ENCODE data around the gene THEM4. TPM values are rescaled to one million over a fixed set of nuclear protein-coding genes. Genes with fewer than 3 reads are reported as not detected.
A peak's percentile ranks its signal among the peaks of the same experiment; 100 is the strongest.
"Not testable (repeated sequence)": the region's sequence is repeated elsewhere in the genome, so short reads cannot be mapped to it uniquely, and the experiment has no call there.

The THEM4 gene
- total RNA-seq, 1 donor from 2014 or later = 9.0 TPM

DNA sequence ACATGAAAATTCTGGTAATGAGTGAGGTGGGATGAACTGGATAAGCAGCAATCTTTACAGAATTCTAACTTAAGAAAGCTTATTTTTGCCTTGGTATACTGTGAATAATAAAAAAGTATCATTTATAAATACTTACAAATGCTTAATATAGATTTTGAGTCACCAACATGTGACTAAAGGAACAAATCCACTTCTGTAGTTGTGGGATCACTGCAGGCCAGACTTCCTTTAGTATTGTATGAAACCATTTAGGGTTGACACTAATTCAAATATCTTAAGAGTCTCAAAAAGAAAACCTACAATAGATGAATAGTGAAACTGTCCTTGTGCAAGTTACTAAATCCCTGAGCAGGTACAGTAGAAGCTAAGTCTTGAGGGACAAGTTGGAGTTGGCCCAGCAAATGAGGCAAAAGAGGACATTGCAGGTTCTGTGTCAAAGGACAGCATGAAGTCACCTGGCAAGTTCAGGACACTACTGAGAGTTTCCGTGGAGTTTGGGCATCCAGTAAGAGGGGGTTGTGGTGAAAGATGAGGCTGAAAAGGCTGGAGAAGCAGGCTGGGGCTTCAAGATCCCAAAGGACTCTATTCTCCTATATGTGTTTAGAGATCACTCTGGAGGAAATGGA is 5.9 kb upstream of the THEM4 start:
- TF ChIP-seq, protein P1, sequence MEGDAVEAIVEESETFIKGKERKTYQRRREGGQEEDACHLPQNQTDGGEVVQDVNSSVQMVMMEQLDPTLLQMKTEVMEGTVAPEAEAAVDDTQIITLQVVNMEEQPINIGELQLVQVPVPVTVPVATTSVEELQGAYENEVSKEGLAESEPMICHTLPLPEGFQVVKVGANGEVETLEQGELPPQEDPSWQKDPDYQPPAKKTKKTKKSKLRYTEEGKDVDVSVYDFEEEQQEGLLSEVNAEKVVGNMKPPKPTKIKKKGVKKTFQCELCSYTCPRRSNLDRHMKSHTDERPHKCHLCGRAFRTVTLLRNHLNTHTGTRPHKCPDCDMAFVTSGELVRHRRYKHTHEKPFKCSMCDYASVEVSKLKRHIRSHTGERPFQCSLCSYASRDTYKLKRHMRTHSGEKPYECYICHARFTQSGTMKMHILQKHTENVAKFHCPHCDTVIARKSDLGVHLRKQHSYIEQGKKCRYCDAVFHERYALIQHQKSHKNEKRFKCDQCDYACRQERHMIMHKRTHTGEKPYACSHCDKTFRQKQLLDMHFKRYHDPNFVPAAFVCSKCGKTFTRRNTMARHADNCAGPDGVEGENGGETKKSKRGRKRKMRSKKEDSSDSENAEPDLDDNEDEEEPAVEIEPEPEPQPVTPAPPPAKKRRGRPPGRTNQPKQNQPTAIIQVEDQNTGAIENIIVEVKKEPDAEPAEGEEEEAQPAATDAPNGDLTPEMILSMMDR (IDR thresholded peaks at IDR 0.05; ENCODE audit: unreplicated experiment) = no peak
- no peaks in the 10 kb centered on the region for H3K27me3 Mint-ChIP-seq (ENCODE audit: unreplicated experiment)
- H3K27ac Mint-ChIP-seq (ENCODE audit: unreplicated experiment) = no peak overlapping the region
- peaks cover 5% of the 10 kb centered on the region for H3K4me1 Mint-ChIP-seq (ENCODE audit: unreplicated experiment)
- no peaks in the 10 kb centered on the region for H3K9me3 Mint-ChIP-seq (ENCODE audit: unreplicated experiment)
- DNase-seq (ENCODE audit: low spot score) = no peak
- H3K4me3 Mint-ChIP-seq (ENCODE audit: unreplicated experiment) = no peak overlapping the region
- H3K36me3 Mint-ChIP-seq (ENCODE audit: low read depth, unreplicated experiment) = no peaks in the 10 kb centered on the region

DNA sequence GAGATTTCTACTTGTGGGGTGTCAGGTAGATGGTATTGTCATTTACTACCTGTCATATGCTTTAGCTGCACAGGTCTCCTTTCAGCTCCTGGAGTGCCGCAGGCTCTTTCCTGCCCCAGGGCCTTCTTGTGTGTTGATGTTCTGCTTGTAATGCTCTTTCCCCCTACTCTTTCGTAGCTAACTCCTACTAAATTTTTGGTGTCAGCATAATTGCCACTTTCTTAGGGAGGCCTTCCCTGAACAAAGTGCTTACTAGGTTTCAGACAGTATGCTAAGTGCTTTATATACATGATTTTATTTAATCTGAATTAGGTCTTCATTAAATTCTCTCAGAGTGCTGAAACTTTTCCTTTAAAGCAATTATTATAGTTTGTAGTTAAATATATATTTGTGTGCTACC is 4.8 kb upstream of the THEM4 start:
- no peaks in the 10 kb centered on the region for H3K36me3 Mint-ChIP-seq (ENCODE audit: low read depth, unreplicated experiment)
- TF ChIP-seq, protein P1 (IDR thresholded peaks at IDR 0.05; ENCODE audit: unreplicated experiment) = no peak
- DNase-seq (ENCODE audit: low spot score) = no peak
- no peaks in the 10 kb centered on the region for H3K27me3 Mint-ChIP-seq (ENCODE audit: unreplicated experiment)
- H3K4me1 Mint-ChIP-seq (ENCODE audit: unreplicated experiment) = peaks cover 9% of the 10 kb centered on the region
- H3K9me3 Mint-ChIP-seq (ENCODE audit: unreplicated experiment) = no peaks in the 10 kb centered on the region
- H3K27ac Mint-ChIP-seq (ENCODE audit: unreplicated experiment) = no peak overlapping the region
- H3K4me3 Mint-ChIP-seq (ENCODE audit: unreplicated experiment) = no peak overlapping the region

DNA sequence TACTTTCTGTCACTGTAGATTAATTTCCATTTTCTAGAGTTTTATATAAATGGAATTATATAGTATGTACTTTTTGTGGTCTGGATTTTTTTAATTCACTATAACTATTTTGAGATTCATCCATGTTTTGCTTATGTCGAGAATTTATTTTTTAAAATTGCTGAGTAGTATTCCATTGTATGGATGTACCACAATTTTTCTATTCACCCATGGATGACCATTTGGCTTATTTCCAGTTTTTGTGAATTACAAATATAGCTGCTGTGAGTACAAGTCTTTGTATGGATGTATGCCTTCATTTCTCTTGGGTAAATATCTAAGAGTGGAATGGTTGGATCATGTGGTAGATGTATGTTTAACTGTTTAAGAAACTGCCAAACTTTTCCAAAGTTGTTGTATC is 3.7 kb upstream of the THEM4 start:
- no peak overlapping the region for H3K27ac Mint-ChIP-seq (ENCODE audit: unreplicated experiment)
- no peak for DNase-seq (ENCODE audit: low spot score)
- TF ChIP-seq, protein P1 (IDR thresholded peaks at IDR 0.05; ENCODE audit: unreplicated experiment) = no peak
- H3K9me3 Mint-ChIP-seq (ENCODE audit: unreplicated experiment) = peaks cover 4% of the 10 kb centered on the region
- peaks cover 6% of the 10 kb centered on the region for H3K4me1 Mint-ChIP-seq (ENCODE audit: unreplicated experiment)
- peaks cover 9% of the 10 kb centered on the region for H3K36me3 Mint-ChIP-seq (ENCODE audit: low read depth, unreplicated experiment)
- no peak overlapping the region for H3K4me3 Mint-ChIP-seq (ENCODE audit: unreplicated experiment)
- H3K27me3 Mint-ChIP-seq (ENCODE audit: unreplicated experiment) = peaks cover under 1% of the 10 kb centered on the region

DNA sequence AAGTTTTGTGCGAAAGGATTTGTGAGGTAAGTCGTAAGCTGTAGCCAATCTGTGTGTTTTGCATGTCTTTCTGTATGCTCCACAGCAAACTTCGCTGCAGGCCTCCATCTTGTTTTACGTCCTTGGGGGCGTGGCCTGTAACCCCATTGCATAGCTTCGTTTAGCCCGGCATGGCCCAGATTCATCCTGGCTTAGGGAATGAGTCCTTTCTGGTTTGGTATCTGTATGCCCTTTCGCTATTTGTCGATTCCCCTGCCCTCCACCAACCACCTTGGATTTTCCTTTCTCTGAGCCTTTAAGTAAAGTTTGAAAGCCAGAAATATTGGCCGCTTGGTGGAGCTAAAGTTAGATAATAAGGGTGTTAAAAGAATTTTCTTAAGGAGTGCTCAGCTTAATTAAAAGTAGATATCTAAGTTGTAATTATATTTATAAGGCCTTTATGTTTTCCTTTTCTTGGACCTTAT is 1.1 kb downstream of the THEM4 start:
- no peak for DNase-seq (ENCODE audit: low spot score)
- Mint-ChIP-seq H3K36me3 (ENCODE audit: low read depth, unreplicated experiment) (peaks cover 36% of the 10 kb centered on the region), H3K9me3 (ENCODE audit: unreplicated experiment) (peaks cover 18% of the 10 kb centered on the region), H3K27me3 (ENCODE audit: unreplicated experiment) (peaks cover 1% of the 10 kb centered on the region), H3K4me1 (ENCODE audit: unreplicated experiment) (peaks cover 6% of the 10 kb centered on the region), H3K27ac (ENCODE audit: unreplicated experiment) (no peak overlapping the region), H3K4me3 (ENCODE audit: unreplicated experiment) (peak overlapping the region; percentile 56)
- TF ChIP-seq, protein P1 (IDR thresholded peaks at IDR 0.05; ENCODE audit: unreplicated experiment) = no peak

DNA sequence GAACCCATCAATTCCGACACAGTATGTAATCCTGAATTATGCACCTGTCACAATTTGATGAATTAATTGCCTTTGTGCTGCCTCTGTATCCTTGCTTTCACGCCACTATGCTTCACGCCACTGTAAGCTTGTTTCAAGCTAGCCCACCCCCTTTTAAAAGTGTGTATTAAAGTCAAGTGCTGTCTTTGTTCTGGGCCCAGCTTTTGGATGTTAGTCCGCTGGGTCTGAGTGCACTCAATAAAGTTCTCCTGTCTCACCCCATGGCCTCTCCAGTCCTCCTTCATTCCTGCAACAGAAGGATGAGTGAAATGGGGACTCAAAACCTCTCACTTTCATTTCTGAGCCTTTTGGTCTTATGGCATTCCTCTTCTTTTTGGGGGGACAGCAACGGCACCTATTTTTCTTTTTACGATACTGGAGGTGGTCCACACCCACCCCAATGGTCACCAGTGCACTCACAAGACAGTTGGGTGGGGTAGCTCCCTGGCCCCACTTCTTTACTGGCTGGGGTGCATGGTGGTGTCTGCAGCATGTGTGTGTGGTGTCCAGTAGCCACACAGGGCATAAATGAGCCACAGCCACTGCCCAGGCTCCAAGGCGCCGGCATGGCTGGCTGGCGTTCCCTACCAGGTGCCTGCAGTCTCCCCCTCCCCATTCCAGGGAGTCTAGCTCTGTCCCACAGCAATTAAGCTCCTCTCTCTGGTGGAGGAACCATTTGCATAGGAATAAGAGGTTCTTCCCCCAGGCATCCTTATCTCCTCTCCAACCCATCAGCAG is 1.8 kb downstream of the THEM4 start:
- H3K4me1 Mint-ChIP-seq (ENCODE audit: unreplicated experiment) = peaks cover 6% of the 10 kb centered on the region
- TF ChIP-seq, protein P1 (IDR thresholded peaks at IDR 0.05; ENCODE audit: unreplicated experiment) = no peak
- H3K9me3 Mint-ChIP-seq (ENCODE audit: unreplicated experiment) = peaks cover 18% of the 10 kb centered on the region
- H3K36me3 Mint-ChIP-seq (ENCODE audit: low read depth, unreplicated experiment) = peaks cover 37% of the 10 kb centered on the region
- H3K27ac Mint-ChIP-seq (ENCODE audit: unreplicated experiment) = no peak overlapping the region
- peak overlapping the region; percentile 81 for H3K4me3 Mint-ChIP-seq (ENCODE audit: unreplicated experiment)
- H3K27me3 Mint-ChIP-seq (ENCODE audit: unreplicated experiment) = peaks cover 1% of the 10 kb centered on the region
- DNase-seq (ENCODE audit: low spot score) = no peak

DNA sequence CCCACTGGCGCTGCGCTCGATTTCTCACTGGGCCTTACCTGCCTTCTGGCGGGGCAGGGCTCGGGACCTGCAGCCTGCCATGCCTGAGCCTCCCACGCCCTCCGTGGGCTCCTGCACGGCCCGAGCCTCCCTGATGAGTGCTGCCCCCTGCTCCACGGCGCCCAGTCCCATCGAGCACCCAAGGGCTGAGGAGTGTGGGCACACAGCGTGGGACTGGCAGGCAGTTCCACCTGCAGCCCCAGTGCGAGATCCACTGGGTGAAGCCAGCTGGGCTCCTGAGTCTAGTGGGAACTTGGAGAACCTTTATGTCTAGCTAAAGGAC is 3.0 kb downstream of the THEM4 start:
- peaks cover 47% of the 10 kb centered on the region for H3K36me3 Mint-ChIP-seq (ENCODE audit: low read depth, unreplicated experiment)
- H3K9me3 Mint-ChIP-seq (ENCODE audit: unreplicated experiment) = peaks cover 18% of the 10 kb centered on the region

More for the DNA sequence above, 3.0 kb downstream of the THEM4 start:
- H3K27ac Mint-ChIP-seq (ENCODE audit: unreplicated experiment); DNase-seq (ENCODE audit: low spot score); H3K27me3 Mint-ChIP-seq (ENCODE audit: unreplicated experiment); H3K4me3 Mint-ChIP-seq (ENCODE audit: unreplicated experiment); H3K4me1 Mint-ChIP-seq (ENCODE audit: unreplicated experiment): not testable (repeated sequence)
